Skin of body (tissue), 2 donors: ENCODE results near the gene TCTN3. TPM values are rescaled to one million over a fixed set of nuclear protein-coding genes. Genes with fewer than 3 reads are reported as not detected.
"Not testable (repeated sequence)": the region's sequence is repeated elsewhere in the genome, so short reads cannot be mapped to it uniquely, and the experiment has no call there.

Experiments
- DNase-seq: peaks from one replicate; lab custom pipeline; 2025; lab: John Stamatoyannopoulos, UW
- total RNA-seq: library from RNA; depleted of rRNA; stranded (reverse); fragments of >200 nt; gene quantifications from one replicate; pipeline ENCODE4 v1.2.3, GENCODE V29; 2014

TCTN3 gene
- 25.1 TPM for total RNA-seq

DNA sequence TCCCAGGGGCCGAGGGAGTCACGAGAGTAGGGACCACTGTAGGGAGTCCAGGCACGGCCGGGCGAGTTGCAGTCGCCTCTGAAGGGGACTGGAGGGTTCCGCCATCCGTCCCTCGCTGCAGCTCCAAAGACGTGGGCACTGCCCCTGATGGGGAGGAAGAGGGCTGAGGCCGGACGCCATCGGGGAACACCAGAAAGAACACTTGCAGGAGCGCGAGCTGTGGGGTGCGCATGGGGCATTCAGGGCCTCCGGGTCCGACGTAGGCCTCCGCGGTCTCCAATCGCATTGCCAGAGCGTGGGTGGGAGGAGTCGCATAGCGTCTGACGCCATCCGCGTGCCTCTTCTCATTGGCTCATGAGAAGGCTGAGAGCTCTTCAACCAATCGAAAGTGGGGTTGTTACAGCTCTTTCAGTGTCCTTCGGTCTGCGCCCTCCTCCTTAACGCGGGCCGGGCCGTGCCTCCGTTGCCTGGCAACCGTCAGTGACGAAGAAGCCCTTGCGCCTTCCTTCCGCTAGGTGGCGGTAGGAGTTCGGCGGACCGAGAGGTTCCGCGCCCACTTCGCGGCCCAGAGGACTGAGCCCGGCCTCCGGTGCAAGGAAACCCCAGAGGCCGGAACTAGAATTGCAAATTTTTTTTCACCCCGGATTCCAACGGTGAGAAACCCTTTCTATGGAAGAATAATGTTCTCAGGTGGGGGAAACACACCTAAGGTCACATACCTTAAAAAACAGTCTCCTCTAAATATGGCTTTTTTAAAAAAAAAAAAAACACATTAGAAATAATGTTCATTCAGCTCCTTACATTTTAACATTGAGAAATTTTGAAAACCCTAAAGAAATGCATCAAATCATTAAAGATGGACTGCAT lies at the start of gene TCTN3:
TCTN3 (minus strand) TSS at position 260 of the 867 bp plus-strand sequence; CDS start at position 232, 28 bp downstream.
- DNase-seq = peak; percentile 100

- DNase-seq = no peak
Measured at GRCh38 chr10:95742962-95743535, 49.3 kb upstream of the TCTN3 start.

DNA sequence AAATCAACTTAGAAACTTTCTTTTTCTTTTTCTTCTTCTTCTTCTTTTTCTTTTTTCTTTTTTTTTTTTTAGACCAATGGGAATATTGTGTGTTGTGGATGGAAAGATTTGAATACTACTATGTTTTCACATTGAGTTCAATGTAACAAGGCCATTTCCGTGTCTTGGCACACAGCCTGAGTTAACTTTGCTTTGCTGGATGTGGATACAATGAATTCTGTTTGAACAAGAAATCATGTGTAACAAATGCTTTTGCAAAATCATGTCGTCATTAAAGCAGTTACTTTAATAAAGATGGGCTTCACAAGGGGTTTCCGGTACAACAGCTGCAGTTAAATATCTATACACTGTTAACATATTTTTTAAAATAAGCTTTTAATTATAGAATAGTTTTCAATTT lies 48.8 kb upstream of the TCTN3 start:
- peak; percentile 41 for DNase-seq

DNA sequence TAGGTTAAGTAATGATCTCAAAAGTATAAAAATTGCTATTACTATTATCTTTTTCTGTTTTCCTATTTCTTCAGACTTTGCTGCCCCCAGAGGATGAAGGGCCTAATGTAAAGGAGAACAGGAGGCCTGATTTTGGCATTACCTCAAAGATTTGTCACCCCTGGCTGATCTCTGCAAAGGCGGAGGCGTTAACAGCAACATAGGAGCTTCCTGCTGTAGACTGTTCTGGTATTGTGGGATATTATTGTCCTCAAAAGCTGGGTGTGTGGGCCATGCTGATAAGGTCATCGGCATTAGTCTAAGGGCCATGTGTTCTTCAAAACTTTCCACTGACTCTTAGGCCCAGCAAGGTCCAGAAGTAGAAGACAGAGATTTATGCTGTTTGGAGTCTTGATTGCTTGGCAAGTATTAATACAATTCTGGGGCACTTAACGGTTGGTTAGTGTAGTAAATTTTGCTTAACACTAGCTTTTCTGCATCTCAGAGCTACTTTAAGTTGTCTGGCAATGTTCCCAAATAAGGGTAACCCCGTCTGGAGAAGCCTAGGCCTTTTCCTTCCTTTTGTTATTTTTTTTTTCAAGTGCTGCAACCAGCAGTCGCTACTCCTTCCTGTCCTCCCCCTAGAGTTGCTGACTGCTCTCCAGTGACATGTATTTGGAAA lies 48.2 kb upstream of the TCTN3 start:
- DNase-seq = peak; percentile 53

DNA sequence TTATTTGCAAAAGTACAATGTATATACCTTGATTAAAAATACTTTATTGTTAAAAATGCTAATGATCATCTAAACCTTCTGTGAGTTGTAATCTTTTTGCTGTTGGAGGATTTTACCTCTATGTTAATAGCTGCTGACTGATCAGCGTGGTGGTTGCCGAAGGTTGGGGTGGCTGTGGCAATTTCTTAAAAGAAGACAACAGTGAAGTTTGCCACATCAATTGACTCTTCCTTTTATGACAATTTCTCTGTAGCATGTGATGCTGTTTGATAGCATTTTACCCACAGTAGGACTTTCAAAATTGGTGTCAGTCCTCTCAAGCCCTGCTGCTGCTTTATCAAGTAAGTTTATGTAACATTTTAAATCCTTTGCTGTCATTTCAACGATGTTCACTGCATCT lies 45.3 kb upstream of the TCTN3 start:
- DNase-seq = no peak

DNA sequence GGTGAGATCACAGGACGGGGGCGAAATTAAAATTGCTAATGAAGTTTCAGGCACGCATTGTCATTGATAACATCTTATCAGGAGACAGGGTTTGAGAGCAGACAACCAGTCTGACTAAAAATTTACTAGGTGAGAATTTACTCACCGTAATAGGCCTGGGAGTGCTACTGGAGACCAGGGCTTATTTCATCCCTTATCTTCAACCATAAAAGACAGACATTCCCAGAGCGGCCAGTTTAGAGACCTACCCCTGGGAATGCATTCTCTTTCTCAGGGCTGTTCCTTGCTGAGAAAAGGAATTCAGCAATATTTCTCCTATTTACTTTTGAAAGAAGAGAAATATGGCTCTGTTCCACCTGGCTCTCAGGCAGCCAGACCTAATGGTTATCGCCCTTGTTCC lies 39.2 kb upstream of the TCTN3 start:
- DNase-seq = not testable (repeated sequence)

DNA sequence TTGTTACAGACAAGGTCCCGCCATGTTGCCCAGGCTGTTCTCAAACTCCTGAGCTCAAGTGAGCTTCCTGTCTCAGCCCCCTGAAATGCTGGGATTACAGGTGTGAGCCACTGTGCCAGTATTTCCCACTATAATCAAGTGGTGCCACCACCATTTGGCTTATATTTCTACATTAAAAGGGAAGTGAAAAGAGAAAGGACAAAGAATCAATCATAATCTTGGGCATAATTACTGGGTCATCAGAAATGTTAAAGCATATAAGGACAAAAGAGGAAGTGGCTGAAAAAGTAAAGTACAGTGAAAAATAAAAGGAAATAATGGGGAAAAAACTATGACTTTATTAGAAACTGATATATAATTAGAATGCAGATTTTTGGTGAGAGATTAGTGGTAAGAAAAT lies 36.5 kb upstream of the TCTN3 start:
- DNase-seq = no peak

GRCh38 chr10:95729323-95730055 lies 35.8 kb upstream of the TCTN3 start:
- peak; percentile 19 for DNase-seq

DNA sequence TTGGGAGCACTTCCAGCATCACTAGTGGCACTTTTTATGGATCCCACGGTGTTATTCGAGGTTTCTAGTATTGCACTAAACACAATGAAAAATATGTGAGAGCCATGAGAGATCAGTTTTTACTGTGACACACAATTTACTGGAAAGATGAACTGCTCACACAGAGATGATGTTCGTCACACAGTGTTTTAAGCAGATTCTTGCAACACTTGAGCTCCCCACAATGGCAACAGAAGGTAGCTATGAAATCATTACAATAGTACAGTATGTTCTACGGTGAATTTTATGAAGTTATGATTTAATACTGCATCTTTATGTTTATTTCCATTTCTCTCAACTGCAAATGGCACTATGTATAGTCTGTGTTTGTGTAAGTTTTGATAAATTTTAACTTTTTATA lies 34.8 kb upstream of the TCTN3 start:
- no peak for DNase-seq

DNA sequence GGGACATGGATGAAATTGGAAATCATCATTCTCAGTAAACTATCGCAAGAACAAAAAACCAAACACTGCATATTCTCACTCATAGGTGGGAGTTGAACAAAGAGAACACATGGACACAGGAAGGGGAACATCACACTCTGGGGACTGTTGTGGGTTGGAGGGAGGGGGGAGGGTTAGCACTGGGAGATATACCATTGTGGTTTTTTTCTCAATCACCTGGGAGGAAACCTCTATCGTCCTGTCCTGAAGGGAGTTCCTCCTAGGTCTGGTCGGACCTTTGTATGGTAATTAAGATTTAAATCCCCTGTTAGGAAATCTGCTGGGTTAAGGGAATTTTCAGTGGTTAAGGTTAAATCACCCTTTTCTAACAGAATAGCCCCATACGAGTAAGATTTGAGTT lies 28.8 kb upstream of the TCTN3 start:
- not testable (repeated sequence) for DNase-seq

DNA sequence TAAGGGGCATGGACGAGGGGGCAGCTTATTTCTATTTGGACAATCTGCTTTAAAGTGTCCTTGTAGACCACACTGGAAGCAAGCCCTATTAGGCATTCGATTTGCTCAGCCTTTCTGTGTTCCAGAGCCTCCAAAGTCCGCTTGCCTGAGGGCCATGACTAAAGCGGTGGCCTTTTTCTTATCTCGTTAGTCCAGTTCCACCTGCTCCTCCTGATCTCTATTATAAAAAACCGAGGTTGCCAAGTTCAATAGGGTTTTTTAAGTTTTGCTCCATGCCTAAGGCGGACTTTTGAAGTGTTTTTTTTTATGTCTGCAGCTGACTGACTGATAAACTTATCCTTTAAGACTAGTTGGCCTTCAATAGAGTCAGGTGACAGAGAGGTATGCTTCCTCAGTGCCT lies 27.0 kb upstream of the TCTN3 start:
- not testable (repeated sequence) for DNase-seq

DNA sequence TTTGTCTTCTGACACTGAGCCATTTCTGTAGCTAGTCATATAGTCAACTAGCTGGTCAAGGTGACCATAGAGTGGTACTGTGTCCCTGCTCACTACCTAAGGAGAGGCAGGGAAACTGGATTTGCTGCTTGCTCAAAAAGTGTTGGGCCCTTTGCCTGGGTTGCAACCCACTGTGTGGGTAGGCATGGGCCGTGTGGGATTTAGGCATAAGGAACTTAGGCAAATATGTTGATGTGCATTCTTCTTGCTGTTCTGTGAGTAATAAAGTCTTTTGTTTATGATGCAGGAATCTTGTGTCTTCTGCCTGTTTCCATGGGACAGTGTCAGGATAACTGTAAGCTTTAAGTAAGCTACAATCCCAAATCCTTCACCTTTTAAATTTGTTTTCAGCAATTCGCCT lies 23.1 kb upstream of the TCTN3 start:
- no peak for DNase-seq

DNA sequence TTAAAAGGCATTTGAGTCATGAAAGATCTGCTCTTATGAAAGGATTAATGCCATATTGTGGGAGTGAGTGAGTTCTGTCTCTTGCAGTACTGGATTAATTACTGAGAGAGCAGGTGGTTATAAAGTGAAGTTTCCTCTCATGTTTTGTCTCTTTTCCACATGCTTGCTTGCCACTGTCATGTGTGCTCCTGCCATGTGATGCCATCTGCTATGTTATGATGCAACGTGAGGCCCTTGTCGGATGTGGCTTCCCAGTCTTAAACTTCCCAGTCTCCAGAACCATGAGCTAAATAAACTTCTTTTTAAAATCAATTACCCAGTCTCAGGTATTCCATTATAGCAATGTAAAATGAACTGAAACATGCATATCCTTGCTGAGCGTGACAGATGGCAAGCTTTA lies 22.7 kb upstream of the TCTN3 start:
- no peak for DNase-seq

- no peak for DNase-seq
Measured at GRCh38 chr10:95711492-95711891, 17.8 kb upstream of the TCTN3 start.

DNA sequence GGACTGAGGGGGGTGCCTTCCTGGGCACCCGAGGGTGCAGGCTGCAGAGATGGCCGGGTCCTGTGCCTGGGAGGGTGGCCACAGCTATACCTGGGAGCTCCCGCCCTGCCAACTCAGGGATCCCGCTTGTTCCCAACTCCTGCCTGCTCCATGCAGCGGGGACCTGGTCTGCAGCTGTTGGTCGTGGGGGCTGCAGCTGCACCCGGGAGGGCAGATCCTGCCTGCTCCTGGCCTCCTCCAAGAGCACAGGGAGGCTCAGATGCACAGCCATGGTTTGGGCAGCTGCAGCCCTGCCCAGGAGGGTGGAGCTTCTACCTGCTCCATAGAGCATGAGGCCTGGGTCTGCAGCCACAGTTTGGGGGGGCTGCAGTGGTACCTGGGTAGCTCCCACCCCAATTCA lies 13.3 kb upstream of the TCTN3 start:
- no peak for DNase-seq

GRCh38 chr10:95706573-95706972 lies 12.8 kb upstream of the TCTN3 start:
- no peak for DNase-seq

GRCh38 chr10:95698415-95698814 lies 4.7 kb upstream of the TCTN3 start:
- no peak for DNase-seq

DNA sequence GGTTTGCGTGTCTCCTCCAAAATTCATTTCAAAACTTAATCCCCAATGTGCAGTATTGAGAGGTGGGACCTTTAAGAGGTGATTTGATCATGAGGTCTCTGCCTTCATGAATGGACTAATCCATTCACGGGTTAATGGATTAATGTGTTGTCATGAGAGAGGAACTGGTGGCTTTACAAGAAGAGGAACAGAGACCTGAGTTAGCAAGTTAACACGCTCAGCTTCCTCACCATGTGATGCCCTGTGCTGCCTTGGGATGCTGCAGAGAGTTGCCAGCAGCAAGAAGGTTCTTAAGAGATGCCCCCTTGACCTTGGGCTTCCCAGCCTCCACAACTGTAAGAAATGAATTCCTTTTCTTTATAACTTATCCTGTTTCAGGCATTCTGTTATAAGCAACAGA lies 3.7 kb upstream of the TCTN3 start:
- DNase-seq = peak; percentile 8

- DNase-seq = no peak
Measured at GRCh38 chr10:95694665-95695064, 938 bp upstream of the TCTN3 start.

DNA sequence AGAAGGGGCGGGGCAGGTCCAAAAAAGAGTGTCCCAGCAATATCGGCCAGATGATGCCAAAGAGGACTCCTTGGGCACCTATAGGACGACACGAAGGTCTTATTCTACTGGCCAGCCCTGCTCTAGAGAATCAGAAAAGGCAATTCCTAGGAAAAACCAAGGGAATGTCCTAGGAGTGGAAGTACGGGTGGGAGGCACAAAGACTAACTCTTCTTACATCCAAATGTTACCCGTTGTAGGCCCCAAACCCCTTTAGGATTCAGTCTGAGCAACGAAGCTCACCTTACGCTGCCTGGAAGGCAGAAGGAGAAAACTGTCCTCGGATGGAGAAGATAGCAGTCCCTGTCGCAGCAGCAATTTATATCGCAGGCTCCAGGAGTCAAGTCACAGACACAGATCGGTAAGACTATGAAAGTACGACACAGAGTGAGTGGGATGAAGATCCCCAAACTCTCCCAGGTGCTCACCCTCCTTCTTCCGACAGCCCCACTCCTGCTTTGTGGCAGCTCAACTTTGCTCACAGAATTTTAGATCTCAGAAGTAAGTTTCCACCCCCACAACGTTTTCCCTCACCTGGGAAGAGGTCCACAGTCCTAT lies 558 bp downstream of the TCTN3 start:
- DNase-seq = no peak

GRCh38 chr10:95691281-95691680 lies 2.4 kb downstream of the TCTN3 start:
- DNase-seq = no peak
